ENCODE measurements around the gene ISG20. TPM values are rescaled to one million over a fixed set of nuclear protein-coding genes. Genes with fewer than 3 reads are reported as not detected.
A peak's percentile ranks its signal among the peaks of the same experiment; 100 is the strongest.

The ISG20 gene
- total and polyA plus RNA-seq, 2 of the 8 experiments (the other 6 are each of a cell fraction or from before 2014, with no cell fraction given), result 2.9 to 5.2 TPM

DNA sequence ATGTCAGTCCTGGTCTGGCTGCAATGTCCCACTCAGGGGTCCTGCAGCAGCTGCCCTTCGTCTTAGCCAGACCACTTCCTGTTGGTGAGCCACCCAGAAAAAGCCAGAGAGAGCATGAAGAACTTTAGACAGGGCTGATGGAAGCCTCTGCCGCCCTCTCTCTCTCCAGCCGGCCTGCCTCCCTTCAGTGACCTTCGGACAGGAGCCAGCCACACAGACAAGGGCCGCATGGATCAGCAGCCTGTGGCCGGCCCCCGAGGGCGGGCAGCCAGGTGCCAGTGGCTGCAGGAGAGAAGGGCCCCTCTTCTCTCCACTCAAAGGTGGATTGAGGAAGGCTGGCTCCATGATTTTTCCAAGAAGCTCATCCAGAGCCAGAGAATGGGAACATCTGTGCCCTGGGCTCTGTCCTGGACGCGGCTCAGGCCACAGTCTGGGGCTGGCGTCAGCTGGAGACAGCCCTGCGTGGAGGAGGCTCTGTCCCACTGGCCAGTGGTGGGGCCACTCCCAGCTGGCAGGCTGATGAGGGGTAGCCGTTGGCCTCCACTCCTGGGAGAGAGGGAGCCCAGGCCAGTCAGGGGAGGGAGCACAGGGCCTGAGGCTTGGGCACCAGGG, 42.9 kb downstream of the ISG20 start:
- ChIA-PET POLR2A (ENCODE audit: partially characterized antibody) (interaction anchor here (1.1 kb wide), 1 partner anchor 43 kb away, joined by 4 read pairs; no protein-coding TSS in a partner anchor), CTCF (ENCODE audit: partially characterized antibody) (interaction anchor here (0.6 to 2.0 kb wide), 6 partner anchors 9 to 159 kb away, joined by 3 to 9 read pairs (median 5); partner anchors contain the start of gene ISG20)
- Histone ChIP-seq H3K27me3 (replicated peaks in 1 of 4; ENCODE audit: control insufficient read depth in 3 of 4, extremely low read depth in 1 of 4, insufficient read depth in 3 of 4, low read length in 3 of 4) (no peaks in the 10 kb centered on the region), H3K4me2 (ENCODE audit: insufficient read depth in 1 of 2, low read depth in 2 of 2, low read length in 2 of 2) (no peak overlapping the region), H3K36me3 (ENCODE audit: control insufficient read depth in 2 of 4, insufficient read depth in 4 of 4, low read length in 3 of 4) (no peaks in the 10 kb centered on the region), H2BK20ac (ENCODE audit: low read length) (no peak overlapping the region), H2BK5ac (ENCODE audit: low read depth, low read length) (no peak overlapping the region), H3K79me2 (ENCODE audit: control insufficient read depth in 1 of 2, insufficient read depth in 2 of 2, low read length in 2 of 2) (no peaks in the 10 kb centered on the region), H3K4me3 (ENCODE audit: extremely low read depth in 1 of 4, insufficient read depth in 2 of 4, low read depth in 3 of 4, low read length in 4 of 4) (no peak overlapping the region), H3K56ac (replicated peaks; ENCODE audit: insufficient read length, low read depth, low read length) (no peak overlapping the region), H3K9me3 (ENCODE audit: insufficient read depth in 2 of 2, low read depth in 1 of 2, low read length in 1 of 2) (no peaks in the 10 kb centered on the region), H2AK5ac (ENCODE audit: low read depth, low read length) (no peak overlapping the region), H3K79me1 (ENCODE audit: low read depth, low read length) (no peaks in the 10 kb centered on the region), H4K5ac (ENCODE audit: insufficient read length, low read depth, low read length) (no peak overlapping the region), H4K8ac (ENCODE audit: extremely low read depth, insufficient read depth, low read length) (no peak overlapping the region; the same call in 1 of the 2 replicates), H2BK15ac (ENCODE audit: low read length) (no peak overlapping the region), H3K18ac (ENCODE audit: extremely low read depth, low read length) (no peak overlapping the region), H2AFZ (ENCODE audit: low read length) (peak overlapping the region; percentile 44; the same call in 1 of the 2 replicates), H4K91ac (replicated peaks; ENCODE audit: insufficient read length, low read length) (no peak overlapping the region), H3K23me2 (ENCODE audit: low read depth, low read length) (0 out of 2 replicates have a peak, but pooled peaks cover 1% of the 10 kb centered on the region), H3K4ac (replicated peaks; ENCODE audit: insufficient read length, low read depth, low read length) (no peak overlapping the region), H3K4me1 (replicated peaks in 1 of 4; ENCODE audit: control insufficient read depth in 3 of 4, insufficient read depth in 4 of 4, low read length in 3 of 4) (no peaks in the 10 kb centered on the region), H3K23ac (ENCODE audit: insufficient read length) (no peak overlapping the region), H3K27ac (ENCODE audit: low read depth, low read length) (no peak overlapping the region), H2BK120ac (replicated peaks; ENCODE audit: low read depth, low read length) (no peak overlapping the region), H2BK12ac (ENCODE audit: low read depth, low read length) (no peak overlapping the region), H3K9ac (replicated peaks in 1 of 4; ENCODE audit: extremely low read depth in 1 of 4, low read depth in 3 of 4, low read length in 3 of 4) (no peak overlapping the region), H3K14ac (ENCODE audit: insufficient read length) (no peak overlapping the region), H4K20me1 (replicated peaks in 1 of 2; ENCODE audit: control insufficient read depth in 1 of 2, insufficient read depth in 2 of 2, low read length in 2 of 2) (no peaks in the 10 kb centered on the region)
- DNase-seq (ENCODE audit: low read depth in 1 of 2, low spot score in 2 of 2), result peak in 1 of 2 experiments; percentile 40
- TF ChIP-seq TCF12 (IDR thresholded peaks at IDR 0.05; ENCODE audit: low read depth, low read length), result no peak
- TF ChIP-seq BRCA1 (IDR thresholded peaks at IDR 0.05; ENCODE audit: low read depth, low read length), result no peak
- no peak for TF ChIP-seq CTCF (IDR thresholded peaks at IDR 0.05; ENCODE audit: control extremely low read depth in 1 of 3, insufficient read depth in 1 of 3, low read depth in 1 of 3, low read length in 3 of 3)
- WGBS, 2 experiments (ENCODE audit: extremely low coverage in 1 of 2, insufficient coverage in 1 of 2, insufficient read length in 1 of 2, insufficient replicate concordance in 2 of 2, low coverage in 1 of 2, low lambda C conversion rate in 2 of 2, missing lambda C conversion rate in 1 of 2), result 93% methylated on average over 13 of the region's 13 CpGs; no CpG with 5 or more reads in 1 of the 2 experiments
- FAIRE-seq, result no peak
